Measurements from ENCODE around the gene COPS7A.
"Not testable (repeated sequence)": the region's sequence is repeated elsewhere in the genome, so short reads cannot be mapped to it uniquely, and the experiment has no call there.

COPS7A gene

DNA sequence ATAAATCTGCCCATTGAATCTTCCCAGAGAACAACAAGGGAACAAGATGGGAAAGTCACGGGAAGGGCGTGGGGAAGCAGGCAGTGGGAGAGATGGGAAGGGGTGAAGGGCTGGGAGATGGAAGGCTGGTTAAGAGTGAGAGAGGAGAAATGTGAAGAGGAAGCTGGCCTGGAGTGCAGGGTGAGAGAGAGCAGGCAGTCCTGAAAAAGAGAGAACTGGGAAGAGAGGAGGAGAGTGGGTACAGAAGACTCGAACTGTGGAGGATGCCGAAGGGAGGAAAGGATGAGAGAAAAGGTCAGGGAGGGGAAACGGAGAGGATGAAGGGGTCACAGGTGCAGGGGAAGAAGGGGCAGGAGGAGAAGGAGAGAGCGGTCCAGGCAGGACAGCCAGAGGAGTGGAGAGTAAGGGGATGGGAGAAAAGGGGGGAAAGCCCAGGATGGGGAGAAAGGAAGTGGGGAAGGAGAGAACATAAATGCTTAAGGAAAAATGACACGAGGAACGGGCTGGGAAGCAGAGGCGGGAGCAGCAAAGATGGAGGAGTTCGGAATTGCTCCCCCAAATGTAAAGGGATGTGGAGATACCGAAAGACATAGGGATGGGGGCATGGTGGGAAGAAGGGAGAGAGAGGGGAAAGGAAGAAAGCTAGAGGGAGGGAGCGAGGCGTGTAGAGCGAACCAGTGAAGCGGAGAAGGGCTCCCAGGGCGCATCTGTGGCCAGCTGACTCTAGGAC, 24.4 kb upstream of the COPS7A start:
- Histone ChIP-seq H3K9me3 (replicated peaks in 1 of 11) (no peaks in the 10 kb centered on the region), H3K27me3 (peaks cover 0 to 48% (median 18%) of the 10 kb centered on the region in 11 experiments; a peak in 16 of 22 replicates), H3K4me3 (peak overlapping the region; percentile 50 to 74 (median 63)), H3K9ac (peak overlapping the region in 9 of 11 experiments; percentile 27 to 77 (median 67); a peak in 12 of 22 replicates), H3K4me1 (peaks cover 61 to 77% (median 72%) of the 10 kb centered on the region in 10 experiments), H3K36me3 (no peaks in the 10 kb centered on the region), H3K4me2 (peak overlapping the region; percentile 90 to 99 (median 97)), H4K20me1 (peaks cover 0 to 26% (median 4%) of the 10 kb centered on the region in 11 experiments; a peak in 11 of 22 replicates), H3K27ac (peak overlapping the region in 3 of 11 experiments; percentile 9 to 45 (median 39); a peak in 2 of 22 replicates)
- TF ChIP-seq Cebpa-rat (IDR thresholded peaks at IDR 0.05), result no peak

DNA sequence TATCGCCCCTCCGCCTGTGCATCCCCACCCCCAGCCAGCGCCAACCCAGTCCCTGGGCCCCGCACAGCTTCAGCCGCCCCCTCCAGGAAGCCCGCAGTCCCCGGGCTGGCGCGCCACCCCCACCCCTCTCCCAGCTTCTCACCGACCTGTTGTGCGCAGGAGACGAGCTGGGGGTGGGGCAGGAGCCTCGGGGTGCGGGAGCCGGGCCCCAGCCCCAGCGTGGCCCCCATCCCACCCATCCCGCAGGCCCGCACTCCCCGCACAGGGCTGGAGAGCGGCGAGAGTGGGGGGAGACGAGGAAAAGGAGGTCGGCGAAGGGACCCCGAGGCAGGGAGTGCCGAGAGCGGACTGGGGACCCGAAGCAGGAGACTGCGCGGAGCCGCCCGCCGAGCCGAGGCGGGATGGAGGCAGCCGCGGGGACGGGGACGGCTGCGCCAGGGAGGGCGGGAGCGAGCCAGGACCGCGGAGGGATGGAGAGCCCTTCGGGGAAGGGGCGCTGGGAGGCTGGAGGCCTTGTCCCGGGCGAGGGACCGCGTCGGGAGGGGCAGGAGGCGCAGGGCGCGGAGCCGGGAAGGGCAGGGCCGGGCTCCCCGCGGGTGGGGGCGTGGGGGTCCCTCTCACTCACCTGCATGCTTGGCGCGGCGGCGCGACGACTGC, 23.7 kb upstream of the COPS7A start:
- no peak for TF ChIP-seq Cebpa-rat (IDR thresholded peaks at IDR 0.05)
- Histone ChIP-seq H3K27ac (peak overlapping the region in 3 of 11 experiments; percentile 7 to 45 (median 43); a peak in 4 of 22 replicates), H3K9ac (peak overlapping the region; percentile 27 to 77 (median 63); a peak in 20 of 22 replicates), H3K4me2 (peak overlapping the region; percentile 90 to 99 (median 97)), H3K9me3 (replicated peaks in 1 of 11) (no peaks in the 10 kb centered on the region), H3K27me3 (peaks cover 0 to 48% (median 18%) of the 10 kb centered on the region in 11 experiments; a peak in 16 of 22 replicates), H3K4me1 (peaks cover 54 to 70% (median 65%) of the 10 kb centered on the region in 10 experiments), H3K36me3 (no peaks in the 10 kb centered on the region), H4K20me1 (peaks cover 0 to 22% (median 4%) of the 10 kb centered on the region in 11 experiments; a peak in 11 of 22 replicates), H3K4me3 (peak overlapping the region; percentile 50 to 74 (median 63))

DNA sequence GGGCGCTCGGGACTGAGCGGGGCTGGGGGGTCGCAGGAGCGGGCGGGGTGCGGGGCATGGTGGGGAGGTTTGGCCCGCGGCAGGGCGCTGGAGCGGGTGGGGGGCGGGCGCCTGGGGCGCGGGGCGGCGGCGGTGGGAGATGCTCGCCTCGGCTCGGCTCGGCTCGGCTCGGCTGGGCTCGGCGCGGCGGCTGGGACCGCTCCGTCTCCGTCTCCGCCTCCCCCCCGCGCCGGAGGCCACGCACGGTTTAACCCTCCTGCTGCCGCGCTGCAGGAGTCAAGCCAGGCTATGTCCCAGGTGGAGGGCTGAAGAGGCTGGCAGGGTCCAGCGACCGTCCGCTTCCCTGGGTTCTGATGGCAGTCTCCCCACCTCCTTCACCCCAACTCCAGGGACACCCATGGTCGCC, 23.2 kb upstream of the COPS7A start, which contains the start of gene PIANP:
TSS of gene PIANP (minus strand) at position 170 of the 406 bp plus-strand sequence. CDS start 2,754 bp downstream, outside the sequence.
- H3K9ac ChIP-seq, result peak within 1 kb of the TSS; percentile 32 to 77 (median 63); a peak in 21 of 22 replicates
- no peak for TF ChIP-seq Cebpa-rat (IDR thresholded peaks at IDR 0.05)
- H3K4me2 ChIP-seq, result peak within 1 kb of the TSS; percentile 90 to 99 (median 97)
- H3K27me3 ChIP-seq, result peaks cover 0 to 48% (median 18%) of the 10 kb centered on the region in 11 experiments; a peak in 16 of 22 replicates
- H3K9me3 ChIP-seq (replicated peaks in 1 of 11), result no peaks in the 10 kb centered on the region
- peaks cover 48 to 65% (median 60%) of the 10 kb centered on the region in 10 experiments for H3K4me1 ChIP-seq
- H3K27ac ChIP-seq, result peak within 1 kb of the TSS in 3 of 11 experiments; percentile 7 to 45 (median 43); a peak in 4 of 22 replicates
- peaks cover 0 to 21% (median 4%) of the 10 kb centered on the region in 11 experiments; a peak in 11 of 22 replicates for H4K20me1 ChIP-seq
- H3K36me3 ChIP-seq, result no peaks in the 10 kb centered on the region
- H3K4me3 ChIP-seq, result peak within 1 kb of the TSS; percentile 50 to 74 (median 63)

DNA sequence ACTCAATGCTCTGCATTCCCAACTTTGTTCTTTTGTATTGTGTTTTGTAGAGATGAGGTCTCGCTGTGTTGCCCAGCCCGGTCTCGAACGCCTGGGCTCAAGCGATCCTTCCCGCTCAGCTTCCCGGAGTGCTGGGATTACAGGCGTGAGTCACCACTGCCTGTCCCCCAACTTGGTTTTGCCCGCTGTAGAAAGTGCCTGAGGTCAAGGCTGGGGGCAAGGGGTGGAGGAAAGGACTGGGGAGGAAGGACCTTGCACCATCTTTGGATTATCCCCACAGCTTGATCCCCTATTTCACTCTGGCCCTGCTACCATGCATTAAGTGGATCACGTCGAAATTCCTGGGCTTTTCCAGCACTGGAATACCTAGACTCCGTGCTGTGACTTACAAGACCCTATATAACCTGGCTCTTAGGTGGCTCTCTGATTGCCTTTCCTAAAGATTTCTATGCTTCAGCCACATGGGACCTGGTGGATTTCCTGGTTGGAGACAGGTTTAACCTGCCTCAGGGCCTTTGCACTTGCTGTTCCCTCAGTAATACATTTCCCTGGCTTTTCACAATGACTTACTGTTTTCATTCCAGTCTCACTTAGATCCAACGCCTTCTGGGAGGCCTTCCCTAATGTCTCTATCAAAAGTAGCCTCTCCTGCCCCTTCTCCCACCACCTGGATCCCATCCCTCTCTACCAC, 22.6 kb upstream of the COPS7A start:
- Histone ChIP-seq H4K20me1 (peaks cover 0 to 21% (median 4%) of the 10 kb centered on the region in 11 experiments; a peak in 11 of 22 replicates), H3K36me3 (no peaks in the 10 kb centered on the region), H3K4me1 (peaks cover 43 to 59% (median 54%) of the 10 kb centered on the region in 10 experiments), H3K9me3 (replicated peaks in 1 of 11) (no peaks in the 10 kb centered on the region), H3K27me3 (peaks cover 0 to 48% (median 18%) of the 10 kb centered on the region in 11 experiments; a peak in 16 of 22 replicates), H3K4me3 (peak overlapping the region; percentile 50 to 74 (median 63)), H3K4me2 (peak overlapping the region; percentile 90 to 99 (median 97)), H3K27ac (peak overlapping the region in 1 of 11 experiments; percentile 26; a peak in 1 of 22 replicates), H3K9ac (peak overlapping the region; percentile 26 to 77 (median 62); a peak in 18 of 22 replicates)
- TF ChIP-seq Cebpa-rat (IDR thresholded peaks at IDR 0.05), result no peak

DNA sequence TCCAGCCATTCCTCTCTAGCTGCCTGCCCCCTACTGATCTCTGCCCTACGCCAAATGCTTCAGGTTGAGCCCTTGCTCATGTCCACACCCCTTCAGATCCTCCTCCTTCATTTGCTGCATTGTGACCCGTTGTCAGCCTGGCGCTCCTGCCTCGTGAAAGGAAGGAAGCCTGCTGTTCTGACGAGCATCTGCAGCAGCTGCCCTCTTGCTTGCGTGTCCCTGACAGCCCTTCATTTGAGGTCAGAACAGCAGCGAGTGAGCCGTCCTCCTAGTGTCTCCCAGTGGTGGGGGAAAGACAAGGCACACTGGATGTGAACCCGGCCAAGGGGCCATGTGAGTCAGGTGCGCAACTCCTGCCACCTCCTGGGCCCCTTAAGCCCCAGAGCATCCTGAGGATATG, 20.2 kb upstream of the COPS7A start:
- Histone ChIP-seq H4K20me1 (peaks cover 0 to 9% (median 0%) of the 10 kb centered on the region in 11 experiments; a peak in 1 of 22 replicates), H3K4me3 (no peak overlapping the region), H3K36me3 (no peaks in the 10 kb centered on the region), H3K27ac (no peak overlapping the region), H3K4me1 (peaks cover 21 to 35% (median 31%) of the 10 kb centered on the region in 10 experiments), H3K4me2 (peak overlapping the region in 6 of 11 experiments; percentile 2 to 57 (median 40); a peak in 8 of 22 replicates), H3K27me3 (peaks cover 0 to 46% (median 18%) of the 10 kb centered on the region in 11 experiments; a peak in 16 of 22 replicates), H3K9ac (no peak overlapping the region), H3K9me3 (replicated peaks in 1 of 11) (peaks cover 0 to 5% (median 0%) of the 10 kb centered on the region in 11 experiments; a peak in 1 of 22 replicates)
- TF ChIP-seq Cebpa-rat (IDR thresholded peaks at IDR 0.05), result no peak

DNA sequence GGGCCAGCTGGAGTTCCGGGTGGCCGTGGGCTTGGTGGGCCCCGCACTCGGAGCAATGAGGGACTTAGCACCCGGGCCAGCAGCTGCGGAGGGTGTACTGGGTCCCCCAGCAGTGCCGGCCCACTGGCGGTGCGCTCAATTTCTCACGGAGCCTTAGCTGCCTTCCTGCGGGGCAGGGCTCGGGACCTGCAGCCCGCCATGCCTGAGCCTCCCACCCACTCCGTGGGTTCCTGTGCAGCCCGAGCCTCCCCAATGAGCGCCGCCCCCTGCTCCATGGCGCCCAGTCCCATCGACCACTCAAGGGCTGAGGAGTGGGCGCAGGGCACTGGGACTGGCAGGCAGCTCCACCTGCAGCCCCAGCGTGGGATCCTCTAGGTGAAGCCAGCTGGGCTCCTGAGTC, 15.5 kb upstream of the COPS7A start:
- not testable (repeated sequence) for H3K4me1 ChIP-seq; H3K9ac ChIP-seq; H3K4me2 ChIP-seq; H3K27ac ChIP-seq; H3K4me3 ChIP-seq; H3K36me3 ChIP-seq; H3K9me3 ChIP-seq (replicated peaks in 1 of 11); H4K20me1 ChIP-seq
- H3K27me3 ChIP-seq, result peaks cover 0 to 10% (median 0%) of the 10 kb centered on the region in 11 experiments; a peak in 3 of 22 replicates

DNA sequence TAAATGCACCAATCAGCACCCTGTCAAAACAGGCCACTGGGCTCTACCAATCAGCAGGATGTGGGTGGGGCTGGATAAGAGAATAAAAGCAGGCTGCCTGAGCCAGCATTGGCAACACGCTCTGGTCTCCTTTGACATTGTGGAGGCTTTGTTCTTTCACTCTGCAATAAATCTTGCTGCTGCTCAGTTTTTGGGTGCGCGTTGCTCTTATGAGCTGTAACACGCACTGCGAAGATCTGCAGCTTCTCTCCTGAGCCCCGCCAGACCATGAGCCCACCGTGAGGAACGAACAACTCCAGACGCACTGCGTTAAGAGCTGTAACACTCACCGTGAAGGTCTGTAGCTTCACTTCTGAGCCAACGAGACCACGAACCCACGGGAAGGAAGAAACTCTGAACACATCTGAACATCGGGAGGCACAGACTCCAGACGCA, 14.9 kb upstream of the COPS7A start:
- H4K20me1 ChIP-seq, result no peaks in the 10 kb centered on the region
- H3K4me1 ChIP-seq, result peaks cover 0 to 4% (median 0%) of the 10 kb centered on the region in 10 experiments; a peak in 6 of 20 replicates
- H3K4me2 ChIP-seq, result no peak overlapping the region
- no peak overlapping the region for H3K4me3 ChIP-seq
- 0 out of 22 replicates have a peak, but pooled peaks cover 0 to 4% (median 0%) of the 10 kb centered on the region in 11 experiments for H3K27me3 ChIP-seq
- TF ChIP-seq Cebpa-rat (IDR thresholded peaks at IDR 0.05), result no peak
- no peak overlapping the region for H3K9ac ChIP-seq
- H3K27ac ChIP-seq, result no peak overlapping the region
- H3K9me3 ChIP-seq (replicated peaks in 1 of 11), result peaks cover 0 to 5% (median 0%) of the 10 kb centered on the region in 11 experiments; a peak in 1 of 22 replicates
- H3K36me3 ChIP-seq, result no peaks in the 10 kb centered on the region

DNA sequence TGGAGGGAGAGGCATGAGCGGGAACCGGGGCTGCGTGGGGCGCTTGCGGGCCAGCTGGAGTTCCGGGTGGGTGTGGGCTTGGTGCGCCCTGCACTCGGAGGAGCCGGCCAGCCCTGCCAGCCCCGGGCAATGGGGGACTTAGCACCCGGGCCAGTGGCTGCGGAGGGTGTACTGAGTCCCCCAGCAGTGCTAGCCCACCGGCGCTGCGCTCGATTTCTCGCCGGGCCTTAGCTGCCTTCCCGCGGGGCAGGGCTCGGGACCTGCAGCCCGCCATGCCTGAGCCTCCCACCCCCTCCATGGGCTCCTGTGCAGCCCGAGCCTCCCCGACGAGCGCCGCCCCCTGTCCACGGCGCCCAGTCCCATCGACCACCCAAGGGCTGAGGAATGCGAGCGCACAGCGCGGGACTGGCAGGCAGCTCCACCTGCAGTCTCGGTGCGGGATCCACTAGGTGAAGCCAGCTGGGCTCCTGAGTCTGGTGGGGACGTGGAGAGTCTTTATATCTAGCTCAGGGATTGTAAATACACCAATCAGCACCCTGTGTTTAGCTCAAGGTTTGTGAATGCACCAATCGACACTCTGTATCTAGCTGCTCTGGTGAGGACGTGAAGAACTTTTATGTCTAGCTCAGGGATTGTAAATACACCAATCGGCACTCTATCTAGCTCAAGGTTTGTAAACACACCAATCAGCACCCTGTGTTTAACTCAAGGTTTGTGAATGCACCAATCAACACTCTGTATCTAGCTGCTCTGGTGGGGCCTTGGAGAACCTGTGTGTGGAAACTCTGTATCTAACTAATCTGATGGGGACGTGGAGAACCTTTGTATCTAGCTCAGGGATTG, 7.6 kb upstream of the COPS7A start:
- not testable (repeated sequence) for H3K4me2 ChIP-seq; H3K27me3 ChIP-seq; H3K36me3 ChIP-seq; H4K20me1 ChIP-seq; H3K9me3 ChIP-seq (replicated peaks in 1 of 11); H3K4me1 ChIP-seq; H3K9ac ChIP-seq; H3K4me3 ChIP-seq; H3K27ac ChIP-seq

Data from BLaER1 treated with 17β-estradiol and CSF1 and Interleukin-3, amounts not matched to agents 10 nM and 100 nM (cell line).